ENCODE measurements around the gene CGB7.

GRCh38 chr19:49067554-49067953 lies 10.0 kb upstream of the CGB7 start:
- TF ChIP-seq CTCF (IDR thresholded peaks at IDR 0.05) (no peak), POLR2A (IDR thresholded peaks at IDR 0.05) (no peak), POLR2AphosphoS5 (IDR thresholded peaks at IDR 0.05) (no peak), EP300 (IDR thresholded peaks at IDR 0.05) (no peak)

All from upper lobe of left lung (tissue), 4 donors.